ENCODE results near the gene FFAR1.

Gene FFAR1

DNA sequence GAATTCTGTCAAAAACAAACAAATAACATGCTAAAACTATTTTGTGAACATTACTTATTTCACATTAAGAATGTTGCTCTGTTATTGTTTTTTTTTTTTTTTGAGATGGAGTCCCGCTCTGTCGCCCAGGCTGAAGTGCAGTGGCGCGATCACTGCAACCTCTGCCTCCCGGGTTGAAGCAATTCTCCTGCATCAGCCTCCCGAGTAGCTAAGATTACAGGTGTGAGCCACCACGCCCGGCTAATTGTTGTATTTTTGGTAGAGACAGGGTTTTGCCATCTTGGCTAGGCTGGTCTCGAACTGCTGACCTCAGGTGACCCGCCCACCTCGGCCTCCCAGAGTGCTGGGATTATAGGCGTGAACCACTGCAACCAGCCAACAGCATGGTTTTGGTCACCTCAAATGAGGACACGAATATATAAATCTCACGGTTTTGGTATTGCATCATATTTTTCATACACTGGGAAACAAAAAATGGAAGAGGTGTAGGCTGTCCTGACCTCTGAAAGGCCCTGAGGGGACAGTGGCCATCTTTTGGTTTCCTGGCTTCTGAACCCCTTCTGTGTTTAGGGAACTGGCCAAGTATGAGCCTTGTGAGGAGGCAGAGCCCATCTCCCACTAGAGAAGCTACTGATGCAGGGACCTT lies 48.7 kb downstream of the FFAR1 start:
- DNase-seq = no peak

DNA sequence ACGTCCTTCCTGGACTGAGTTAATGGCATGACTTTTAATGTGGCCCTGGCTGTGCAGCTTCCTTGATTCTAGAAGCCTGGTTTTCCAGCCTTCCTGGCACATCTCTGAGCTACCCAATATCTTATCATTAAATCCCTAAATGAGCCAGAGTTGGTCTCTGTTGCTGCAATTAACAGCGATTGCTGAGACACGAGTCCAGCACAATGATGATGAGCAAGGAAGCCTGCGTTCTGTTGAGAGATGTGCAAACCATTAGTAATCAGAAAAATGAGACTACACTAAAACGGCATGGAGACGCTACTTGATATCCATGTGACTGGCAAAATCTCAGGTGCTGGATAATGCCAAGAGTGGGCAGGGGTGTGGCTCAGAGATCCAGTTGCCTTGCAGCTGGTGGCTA lies 49.4 kb downstream of the FFAR1 start:
- DNase-seq = no peak
